T-helper 2 cell treated with Interferon-gamma antibody and Interleukin-4, amounts not matched to agents 5 μg/mL and 100 μg/mL, for 36 hours (primary cell): ENCODE results near the gene RTF2.
"Not testable (repeated sequence)": the region's sequence is repeated elsewhere in the genome, so short reads cannot be mapped to it uniquely, and the experiment has no call there.

Experiments
- DNase-seq: peaks from one replicate; pipeline ENCODE4 v3.0.0; 2021; ENCODE audit warnings: low spot score
- H3K27ac Mint-ChIP-seq: one replicate; pipeline ENCODE4 v1.8.0; 2021; ENCODE audit warnings: mild to moderate bottlenecking, mixed read lengths
- H3K27me3 Mint-ChIP-seq: one replicate; pipeline ENCODE4 v1.8.0; 2021; ENCODE audit warnings: low read depth, mixed read lengths
- H3K36me3 Mint-ChIP-seq: one replicate; pipeline ENCODE4 v1.8.0; 2021; ENCODE audit warnings: low read depth, mixed read lengths
- H3K4me1 Mint-ChIP-seq: one replicate; pipeline ENCODE4 v1.8.0; 2021; ENCODE audit warnings: low read depth, mixed read lengths
- H3K4me3 Mint-ChIP-seq: one replicate; pipeline ENCODE4 v1.8.0; 2022; ENCODE audit warnings: mild to moderate bottlenecking, moderate library complexity, mixed read lengths
- H3K9me3 Mint-ChIP-seq: one replicate; pipeline ENCODE4 v1.8.0; 2021; ENCODE audit warnings: mixed read lengths

The RTF2 gene

DNA sequence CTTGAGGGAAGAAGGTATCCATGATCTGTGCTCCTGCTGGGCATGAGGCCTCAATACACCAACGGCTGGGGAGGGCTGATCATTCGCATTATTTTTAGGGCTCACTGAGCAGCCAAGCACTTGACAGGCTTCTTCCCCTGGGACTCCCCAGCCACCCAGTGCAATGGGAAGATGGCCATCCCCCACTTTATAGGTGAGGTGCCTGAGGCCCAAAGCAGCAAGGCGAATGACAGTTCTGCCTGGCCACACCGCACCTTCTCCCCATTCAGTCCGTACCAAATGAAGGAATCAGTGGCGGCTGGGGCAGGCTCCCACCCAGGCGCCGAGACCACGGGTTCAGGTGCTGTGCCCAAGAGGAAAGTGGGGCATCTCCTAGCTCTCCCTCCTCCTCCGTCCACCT lies 51.8 kb downstream of the RTF2 start:
- H3K36me3 Mint-ChIP-seq, result peaks cover 68% of the 10 kb centered on the region
- H3K4me1 Mint-ChIP-seq, result peaks cover 6% of the 10 kb centered on the region
- H3K9me3 Mint-ChIP-seq, result peaks cover 12% of the 10 kb centered on the region
- H3K27me3 Mint-ChIP-seq, result no peaks in the 10 kb centered on the region
- H3K4me3 Mint-ChIP-seq, result no peak overlapping the region
- no peak overlapping the region for H3K27ac Mint-ChIP-seq
- no peak for DNase-seq

DNA sequence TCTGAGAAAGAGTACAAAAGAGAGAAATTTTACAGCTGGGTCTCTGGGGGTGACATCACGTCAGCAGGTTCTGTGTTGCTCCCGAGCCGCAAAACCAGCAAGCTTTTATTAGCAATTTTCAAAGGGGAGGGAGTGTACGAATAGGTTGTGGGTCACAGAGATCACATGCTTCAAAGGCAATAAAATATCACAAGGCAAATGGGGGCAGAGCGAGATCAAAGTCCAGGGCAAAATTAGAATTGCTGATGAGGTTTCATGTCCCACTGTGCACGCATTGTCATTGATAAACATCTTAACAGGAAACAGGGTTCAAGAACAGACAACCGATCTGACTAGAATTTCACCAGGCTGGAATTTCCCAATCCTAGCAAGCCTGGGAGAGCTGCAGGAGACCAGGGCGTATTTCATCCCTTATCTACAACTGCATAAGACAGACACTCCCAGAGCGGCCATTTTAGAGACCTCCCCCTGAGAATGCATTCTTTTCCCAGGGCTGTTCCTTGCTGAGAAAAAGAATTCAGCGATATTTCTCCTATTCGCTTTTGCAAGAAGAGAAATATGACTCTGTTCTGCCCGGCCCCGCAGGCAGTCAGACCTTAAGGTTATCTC lies 52.4 kb downstream of the RTF2 start:
- H3K36me3 Mint-ChIP-seq, result peaks cover 63% of the 10 kb centered on the region

DNA sequence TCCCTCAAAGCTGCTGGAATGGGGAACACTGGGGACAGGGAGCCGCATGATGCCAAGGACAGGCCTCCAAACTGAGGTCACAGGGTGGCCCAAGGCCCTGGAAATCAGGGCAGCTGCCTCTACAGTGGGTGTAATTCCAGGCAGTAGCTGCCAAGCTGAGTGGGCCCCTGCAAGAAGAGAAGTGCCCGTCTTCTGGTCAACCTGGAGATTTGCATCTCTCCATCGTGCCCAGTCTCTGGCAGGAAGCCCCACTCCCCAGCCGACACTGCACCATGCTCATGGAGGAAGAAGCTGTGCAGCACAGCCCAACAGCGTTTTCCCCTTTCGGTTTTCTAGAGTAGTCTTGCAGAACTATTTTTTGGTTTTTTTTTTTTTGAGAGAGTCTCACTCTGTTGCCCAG lies 53.9 kb downstream of the RTF2 start:
- Mint-ChIP-seq H3K27me3 (no peaks in the 10 kb centered on the region), H3K4me3 (no peak overlapping the region), H3K9me3 (peaks cover 12% of the 10 kb centered on the region), H3K27ac (no peak overlapping the region), H3K4me1 (peaks cover 6% of the 10 kb centered on the region), H3K36me3 (peaks cover 51% of the 10 kb centered on the region)
- no peak for DNase-seq

More for the DNA sequence above, 52.4 kb downstream of the RTF2 start:
- H3K4me3 Mint-ChIP-seq, H3K4me1 Mint-ChIP-seq, H3K27ac Mint-ChIP-seq, DNase-seq, H3K27me3 Mint-ChIP-seq: not testable (repeated sequence)
- H3K9me3 Mint-ChIP-seq, result peaks cover 12% of the 10 kb centered on the region

DNA sequence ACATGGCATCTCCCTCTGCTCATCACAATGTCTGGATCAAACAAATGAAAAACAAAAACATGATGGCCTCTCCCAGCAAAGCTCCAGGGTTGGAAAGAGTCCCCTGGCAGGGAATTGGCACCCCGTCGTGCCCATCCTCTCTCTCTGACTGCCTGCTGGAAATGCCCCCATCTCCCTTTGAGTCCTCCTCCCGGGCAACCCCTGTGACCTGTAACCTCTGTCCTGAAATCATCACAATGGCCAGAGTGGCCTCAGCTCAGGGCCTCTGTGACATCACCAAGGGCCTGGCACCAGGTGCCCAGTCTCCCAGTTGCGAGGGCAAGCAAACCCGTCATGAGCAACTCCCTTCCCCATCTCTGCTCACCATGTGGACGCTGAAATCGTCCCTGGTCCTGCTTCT lies 56.0 kb downstream of the RTF2 start, which contains the start of gene FAM209A:
Gene FAM209A (plus strand): TSS at position 301 of the 400 bp plus-strand sequence. CDS start 65 bp downstream, at position 366.
- not testable (repeated sequence) for H3K27me3 Mint-ChIP-seq, H3K4me3 Mint-ChIP-seq, DNase-seq, H3K27ac Mint-ChIP-seq, H3K4me1 Mint-ChIP-seq
- Mint-ChIP-seq H3K9me3 (peaks cover 12% of the 10 kb centered on the region), H3K36me3 (peaks cover 30% of the 10 kb centered on the region)

DNA sequence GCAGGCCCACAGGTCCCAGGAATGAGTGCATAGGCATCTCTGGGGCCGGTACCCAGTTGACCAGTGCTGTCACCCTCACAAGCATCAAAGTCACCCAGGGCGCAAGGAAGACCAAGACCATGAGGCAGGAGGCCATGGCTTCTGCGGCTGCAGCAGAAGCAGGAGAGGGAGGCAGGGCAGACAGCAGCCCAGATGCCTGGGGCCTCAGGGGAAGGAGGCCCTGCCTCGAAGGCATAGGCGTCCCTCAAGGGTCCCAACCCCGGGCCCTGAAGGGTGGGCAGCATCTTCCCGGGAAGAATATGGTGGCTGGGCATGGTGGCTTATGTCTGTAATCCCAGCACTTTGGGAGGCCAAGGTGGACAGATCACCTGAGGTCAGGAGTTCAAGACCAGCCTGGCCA lies 59.1 kb downstream of the RTF2 start:
- H3K4me3 Mint-ChIP-seq, result no peak overlapping the region

DNA sequence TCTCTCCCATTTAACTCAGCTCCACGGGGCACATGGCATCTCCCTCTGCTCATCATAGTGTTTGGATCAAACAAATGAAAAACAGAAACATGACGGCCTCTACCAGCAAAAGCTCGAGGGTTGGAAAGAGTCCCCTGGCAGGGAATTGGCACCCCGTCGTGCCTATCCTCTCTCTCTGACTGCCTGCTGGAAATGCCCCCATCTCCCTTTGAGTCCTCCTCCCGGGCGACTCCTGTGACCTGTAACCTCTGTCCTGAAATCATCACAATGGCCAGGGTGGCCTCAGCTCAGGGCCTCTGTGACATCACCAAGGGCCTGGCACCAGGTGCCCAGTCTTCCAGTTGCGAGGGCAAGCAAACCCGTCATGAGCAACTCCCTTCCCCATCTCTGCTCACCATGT lies 64.5 kb downstream of the RTF2 start, which contains the start of gene FAM209B:
Gene FAM209B (plus strand): TSS at position 301 of the 400 bp plus-strand sequence. CDS start 96 bp downstream, at position 397.
- not testable (repeated sequence) for H3K9me3 Mint-ChIP-seq, H3K4me1 Mint-ChIP-seq, H3K4me3 Mint-ChIP-seq, H3K36me3 Mint-ChIP-seq, H3K27ac Mint-ChIP-seq, DNase-seq, H3K27me3 Mint-ChIP-seq

More for the DNA sequence above, 59.1 kb downstream of the RTF2 start:
- DNase-seq, result no peak
- Mint-ChIP-seq H3K4me1 (peaks cover 8% of the 10 kb centered on the region), H3K27me3 (no peaks in the 10 kb centered on the region), H3K27ac (no peak overlapping the region), H3K36me3 (peaks cover 3% of the 10 kb centered on the region), H3K9me3 (no peaks in the 10 kb centered on the region)

DNA sequence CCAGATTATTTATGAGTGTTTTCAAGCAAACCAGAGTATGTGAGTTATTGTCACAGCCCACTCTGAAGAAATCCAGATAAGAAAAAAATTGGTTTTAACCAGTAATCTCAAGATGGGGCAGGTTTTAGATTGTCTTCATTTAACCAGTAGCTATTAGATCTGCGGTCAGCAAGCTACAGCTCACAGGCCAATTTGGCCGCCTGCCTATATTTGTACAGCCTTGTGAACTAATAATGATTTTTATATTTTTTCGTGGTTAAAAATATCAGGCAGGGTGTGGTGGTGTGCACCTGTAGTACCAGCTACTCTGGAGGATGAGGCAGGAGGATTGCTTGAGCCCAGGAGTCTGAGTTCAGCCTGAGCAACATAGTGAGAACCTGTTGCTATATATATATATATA lies 69.6 kb downstream of the RTF2 start:
- Mint-ChIP-seq H3K9me3 (no peaks in the 10 kb centered on the region), H3K4me1 (peaks cover 2% of the 10 kb centered on the region), H3K36me3 (no peaks in the 10 kb centered on the region), H3K27me3 (no peaks in the 10 kb centered on the region), H3K27ac (no peak overlapping the region), H3K4me3 (no peak overlapping the region)
- DNase-seq, result no peak

DNA sequence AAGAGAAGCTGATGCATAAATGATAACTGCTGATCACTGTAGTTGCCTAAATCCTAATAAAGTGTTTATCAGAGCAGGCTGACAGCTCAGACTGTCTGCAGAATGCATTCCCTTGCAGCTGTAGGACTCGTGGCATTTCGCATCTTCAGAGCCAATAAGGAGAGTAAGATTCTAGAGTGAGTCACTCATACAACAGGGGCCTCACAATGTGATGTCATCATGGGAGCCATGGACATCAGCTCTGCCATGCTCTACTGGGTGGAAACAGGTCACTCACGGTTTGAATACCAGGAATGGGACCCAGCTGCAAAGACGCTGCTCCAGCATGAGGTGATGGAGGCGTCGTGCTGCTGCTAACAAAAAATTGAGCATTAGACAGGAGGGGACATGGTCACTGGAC lies 72.0 kb downstream of the RTF2 start:
- Mint-ChIP-seq H3K4me1 (peaks cover 2% of the 10 kb centered on the region), H3K36me3 (no peaks in the 10 kb centered on the region), H3K9me3 (no peaks in the 10 kb centered on the region), H3K4me3 (no peak overlapping the region), H3K27me3 (no peaks in the 10 kb centered on the region), H3K27ac (no peak overlapping the region)
- no peak for DNase-seq

DNA sequence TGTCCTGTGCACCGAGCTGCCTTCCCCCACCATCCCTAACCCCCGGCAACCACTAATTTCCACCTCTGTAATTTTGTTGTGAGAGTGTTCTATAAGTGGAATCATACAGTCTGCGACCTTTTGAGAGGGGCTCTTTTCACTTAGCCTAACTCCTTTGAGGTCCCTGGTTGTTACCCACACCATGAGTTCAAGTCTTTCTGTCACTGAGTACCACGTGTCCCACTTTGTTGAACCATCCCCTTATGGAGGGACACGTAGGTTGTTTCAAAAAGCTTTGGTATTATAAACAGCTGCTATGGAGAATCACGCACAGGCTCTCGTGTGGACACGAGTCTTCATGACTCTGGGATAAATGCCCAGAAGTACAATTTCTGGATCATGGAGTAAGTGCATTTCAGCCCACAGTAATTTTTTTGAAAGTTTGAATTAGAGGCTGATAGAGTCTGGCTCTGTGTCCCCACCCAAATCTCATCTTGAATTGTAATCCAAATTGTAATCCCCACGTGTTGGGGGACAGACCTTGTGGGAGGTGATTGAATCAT lies 74.1 kb downstream of the RTF2 start:
- no peaks in the 10 kb centered on the region for H3K9me3 Mint-ChIP-seq
- peaks cover 2% of the 10 kb centered on the region for H3K27me3 Mint-ChIP-seq
- no peak for DNase-seq
- H3K27ac Mint-ChIP-seq, result no peak overlapping the region
- H3K36me3 Mint-ChIP-seq, result no peaks in the 10 kb centered on the region
- no peak overlapping the region for H3K4me3 Mint-ChIP-seq
- H3K4me1 Mint-ChIP-seq, result no peaks in the 10 kb centered on the region

DNA sequence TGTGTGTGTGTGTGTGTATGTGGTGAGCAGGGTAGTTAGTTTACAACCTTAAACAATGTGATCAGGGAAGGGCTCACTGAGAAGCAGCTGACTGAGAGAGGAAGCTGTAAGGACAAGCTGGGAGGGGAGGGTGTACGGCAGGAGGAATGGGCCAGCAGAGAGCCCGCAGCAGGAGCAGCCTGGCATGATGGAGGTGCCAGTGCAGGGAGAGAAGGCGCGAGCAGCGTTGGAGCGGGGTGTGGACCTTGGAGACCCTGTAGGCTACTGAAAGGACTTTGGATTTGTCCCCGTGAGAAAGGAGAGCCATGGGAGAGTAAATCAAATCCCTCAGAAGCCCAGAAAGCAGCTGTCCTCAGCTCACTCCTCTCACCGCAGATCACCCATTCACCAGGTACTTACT lies 83.1 kb downstream of the RTF2 start:
- Mint-ChIP-seq H3K9me3 (no peaks in the 10 kb centered on the region), H3K4me1 (peaks cover 8% of the 10 kb centered on the region), H3K4me3 (no peak overlapping the region), H3K27me3 (peaks cover 2% of the 10 kb centered on the region), H3K27ac (no peak overlapping the region), H3K36me3 (no peaks in the 10 kb centered on the region)
- DNase-seq, result no peak

DNA sequence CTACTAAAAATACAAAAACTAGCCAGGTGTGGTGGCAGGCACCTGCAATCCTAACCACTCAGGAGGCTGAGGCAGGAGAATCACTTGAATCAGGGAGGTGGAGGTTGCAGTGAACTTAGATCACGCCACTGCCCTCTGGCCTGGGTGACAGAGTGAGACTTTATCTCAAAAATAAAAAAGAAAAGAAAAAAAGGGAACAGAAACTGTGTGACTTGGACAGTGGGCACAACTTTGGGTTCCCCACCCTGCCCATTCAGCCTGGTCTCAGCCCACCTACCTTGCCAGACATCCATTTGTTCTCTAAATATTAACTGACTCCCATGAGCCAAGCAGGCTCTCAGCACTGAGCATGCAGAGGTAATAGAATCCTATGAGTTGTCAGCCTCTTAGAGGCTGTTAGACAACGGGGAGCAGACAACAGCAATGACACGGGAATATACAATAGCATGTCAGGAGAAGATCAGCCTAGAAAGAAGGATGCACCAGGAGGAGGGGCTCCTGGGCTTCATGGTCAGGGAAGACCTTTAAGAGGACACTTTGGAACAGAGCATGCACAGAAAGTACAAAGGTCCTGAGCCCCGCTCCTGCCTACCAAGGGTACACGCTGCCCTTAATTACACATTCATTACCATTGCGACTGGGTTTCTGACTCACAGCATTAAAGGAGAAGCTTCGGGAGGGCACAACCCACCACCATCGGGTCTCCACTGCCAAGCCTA lies 84.6 kb downstream of the RTF2 start:
- DNase-seq, result no peak
- no peaks in the 10 kb centered on the region for H3K36me3 Mint-ChIP-seq
- H3K27ac Mint-ChIP-seq, result no peak overlapping the region
- no peak overlapping the region for H3K4me3 Mint-ChIP-seq
- peaks cover 8% of the 10 kb centered on the region for H3K4me1 Mint-ChIP-seq
- H3K27me3 Mint-ChIP-seq, result no peaks in the 10 kb centered on the region
- H3K9me3 Mint-ChIP-seq, result no peaks in the 10 kb centered on the region

DNA sequence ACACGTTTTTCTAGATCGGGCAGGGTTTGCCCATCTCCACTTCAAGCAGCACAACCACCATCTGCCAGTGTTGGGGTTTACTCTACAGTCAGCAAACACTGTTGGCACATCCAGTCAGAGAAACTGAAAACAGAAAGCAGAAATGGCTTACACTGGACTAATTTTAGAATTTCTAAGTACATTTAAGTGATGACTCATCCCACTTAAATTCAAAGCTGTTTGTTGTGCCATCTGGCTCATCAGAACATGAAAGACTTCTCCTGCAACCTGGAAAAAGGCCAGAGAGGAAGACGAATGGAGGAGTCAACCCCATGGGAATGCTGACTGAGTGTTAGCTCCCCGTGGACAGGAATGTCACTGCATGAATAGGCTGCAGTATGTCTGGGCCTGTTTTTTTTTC lies 86.4 kb downstream of the RTF2 start:
- Mint-ChIP-seq H3K27me3 (no peaks in the 10 kb centered on the region), H3K9me3 (no peaks in the 10 kb centered on the region), H3K36me3 (no peaks in the 10 kb centered on the region), H3K4me3 (no peak overlapping the region), H3K4me1 (peaks cover 8% of the 10 kb centered on the region), H3K27ac (no peak overlapping the region)
- DNase-seq, result peak; percentile 5

DNA sequence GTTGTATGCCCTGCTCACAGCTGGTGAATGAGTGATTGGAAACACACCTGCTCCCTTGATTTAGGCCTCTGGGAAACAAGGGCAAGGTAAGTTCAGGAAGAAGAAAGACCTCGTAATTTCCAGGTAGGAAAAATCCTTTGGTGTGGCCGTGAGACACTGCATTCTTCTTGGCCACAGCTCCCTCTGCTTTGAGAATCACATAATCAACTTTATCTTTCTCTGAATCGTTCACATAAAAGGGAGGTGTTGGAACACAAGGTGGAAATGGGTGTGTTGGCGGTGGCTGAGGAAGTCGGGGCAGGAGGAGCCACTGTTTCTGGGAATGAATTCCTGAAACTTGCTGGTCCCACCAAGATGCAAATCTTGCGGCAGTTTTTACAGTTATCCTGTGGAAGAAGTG lies 90.5 kb downstream of the RTF2 start:
- no peak overlapping the region for H3K27ac Mint-ChIP-seq
- no peak overlapping the region for H3K4me3 Mint-ChIP-seq
- no peaks in the 10 kb centered on the region for H3K27me3 Mint-ChIP-seq
- no peak for DNase-seq
- peaks cover 8% of the 10 kb centered on the region for H3K4me1 Mint-ChIP-seq
- no peaks in the 10 kb centered on the region for H3K9me3 Mint-ChIP-seq
- no peaks in the 10 kb centered on the region for H3K36me3 Mint-ChIP-seq

DNA sequence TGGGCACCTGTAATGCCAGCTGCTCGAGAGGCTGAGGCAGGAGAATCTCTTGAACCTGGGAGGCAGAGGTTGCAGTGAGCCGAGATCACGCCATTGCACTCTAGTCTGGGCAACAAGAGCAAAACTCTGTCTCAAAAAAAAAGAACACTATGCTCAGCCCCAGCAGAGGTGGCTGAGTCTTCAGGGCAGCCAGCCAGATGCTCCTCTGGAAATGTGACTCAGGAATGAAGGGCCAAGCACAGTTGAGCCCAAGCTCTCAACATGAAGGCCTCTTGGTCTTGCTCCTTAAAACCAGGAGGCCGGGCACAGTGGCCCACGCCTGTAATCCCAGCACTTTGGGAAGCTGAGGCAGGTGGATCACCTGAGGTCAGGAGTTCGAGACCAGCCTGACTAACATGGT lies 96.1 kb downstream of the RTF2 start:
- not testable (repeated sequence) for DNase-seq, H3K9me3 Mint-ChIP-seq, H3K27me3 Mint-ChIP-seq, H3K4me1 Mint-ChIP-seq, H3K4me3 Mint-ChIP-seq, H3K27ac Mint-ChIP-seq, H3K36me3 Mint-ChIP-seq
